ENCODE measurements around the gene SCARF2.

- TF ChIP-seq POLR2AphosphoS5 (IDR thresholded peaks at IDR 0.05; ENCODE audit: low read depth, low read length): no peak
- TF ChIP-seq TAF1 (IDR thresholded peaks at IDR 0.05; ENCODE audit: borderline replicate concordance, low read depth, low read length): no peak
Measured at GRCh38 chr22:20442485-20443284, 5.1 kb upstream of the SCARF2 start.
